ENCODE data around the gene HIPK4.

DNA sequence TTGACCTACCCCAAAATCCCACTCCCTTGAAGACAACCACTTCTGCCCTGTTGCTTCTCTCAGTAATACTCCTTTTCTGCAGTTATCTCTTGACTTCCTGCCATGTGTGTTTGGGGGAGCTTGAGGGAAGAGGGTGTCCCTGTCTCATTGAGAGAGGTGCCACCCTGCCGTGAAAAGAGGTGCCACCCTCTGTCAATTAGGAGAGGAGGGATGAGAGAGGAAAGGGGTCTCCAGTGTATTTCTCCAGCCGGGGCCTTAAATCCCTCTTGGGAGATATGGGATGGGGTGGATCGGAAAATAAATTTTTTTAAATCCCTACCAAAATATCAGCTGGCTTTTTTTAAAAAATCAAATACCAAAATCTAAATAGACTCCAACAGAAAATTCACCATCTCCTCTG is 25.0 kb downstream of the HIPK4 start:
- TF ChIP-seq, protein P1, sequence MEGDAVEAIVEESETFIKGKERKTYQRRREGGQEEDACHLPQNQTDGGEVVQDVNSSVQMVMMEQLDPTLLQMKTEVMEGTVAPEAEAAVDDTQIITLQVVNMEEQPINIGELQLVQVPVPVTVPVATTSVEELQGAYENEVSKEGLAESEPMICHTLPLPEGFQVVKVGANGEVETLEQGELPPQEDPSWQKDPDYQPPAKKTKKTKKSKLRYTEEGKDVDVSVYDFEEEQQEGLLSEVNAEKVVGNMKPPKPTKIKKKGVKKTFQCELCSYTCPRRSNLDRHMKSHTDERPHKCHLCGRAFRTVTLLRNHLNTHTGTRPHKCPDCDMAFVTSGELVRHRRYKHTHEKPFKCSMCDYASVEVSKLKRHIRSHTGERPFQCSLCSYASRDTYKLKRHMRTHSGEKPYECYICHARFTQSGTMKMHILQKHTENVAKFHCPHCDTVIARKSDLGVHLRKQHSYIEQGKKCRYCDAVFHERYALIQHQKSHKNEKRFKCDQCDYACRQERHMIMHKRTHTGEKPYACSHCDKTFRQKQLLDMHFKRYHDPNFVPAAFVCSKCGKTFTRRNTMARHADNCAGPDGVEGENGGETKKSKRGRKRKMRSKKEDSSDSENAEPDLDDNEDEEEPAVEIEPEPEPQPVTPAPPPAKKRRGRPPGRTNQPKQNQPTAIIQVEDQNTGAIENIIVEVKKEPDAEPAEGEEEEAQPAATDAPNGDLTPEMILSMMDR (IDR thresholded peaks at IDR 0.05), result no peak
- no peak for TF ChIP-seq POLR2AphosphoS5 (IDR thresholded peaks at IDR 0.05)
- TF ChIP-seq POLR2A (IDR thresholded peaks at IDR 0.05), result no peak
